8988T (cell line): ENCODE measurements around the gene RBM46.

ENCODE experiments used
- DNase-seq: peaks from one replicate; pipeline ENCODE4 v3.0.0; 2011

The RBM46 gene

GRCh38 chr4:154781126-154781982 is at the start of gene RBM46:
TSS of gene RBM46 (plus strand) at chr4:154781272. CDS start at chr4:154796753, 15,481 bp downstream.
- no peak for DNase-seq

DNA sequence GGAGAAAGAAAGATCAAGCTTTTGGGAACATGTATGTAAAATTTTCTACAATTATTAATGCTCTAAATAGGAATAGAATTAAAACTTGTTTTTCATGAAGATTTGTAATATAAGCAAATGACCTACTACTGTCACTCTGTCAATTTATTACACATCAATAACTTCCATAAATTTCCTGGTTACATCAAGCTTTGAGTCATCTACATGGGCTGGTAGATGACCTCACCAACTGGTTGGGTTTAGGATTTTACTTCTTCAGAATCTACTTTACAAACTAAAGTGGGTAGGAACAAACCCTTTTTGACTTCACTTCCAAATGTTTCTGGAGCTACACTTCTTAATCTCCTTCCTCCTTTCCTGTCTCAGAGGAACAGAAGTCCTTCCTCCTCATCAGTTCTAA is 49.3 kb upstream of the RBM46 start:
- no peak for DNase-seq

DNA sequence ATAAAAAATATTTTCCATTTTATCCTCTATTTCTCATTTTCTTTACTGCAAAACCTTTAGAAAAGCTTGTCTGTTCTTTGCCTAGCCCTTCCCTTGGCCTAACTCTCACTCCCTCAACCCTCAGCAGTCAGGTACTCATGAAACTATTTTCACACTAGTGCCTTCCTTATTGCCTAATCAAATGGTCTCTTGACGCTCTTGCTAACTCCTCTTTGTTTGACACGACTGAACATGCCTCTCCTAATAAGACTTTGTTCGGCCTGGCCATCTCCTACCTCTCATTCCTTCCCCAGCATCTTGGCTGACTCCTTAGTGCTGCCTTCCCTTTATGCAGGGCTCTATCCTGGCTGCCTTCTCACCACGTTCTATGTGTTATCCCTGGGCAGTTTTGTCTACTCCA is 48.4 kb upstream of the RBM46 start:
- no peak for DNase-seq

- no peak for DNase-seq
These were observed 44.3 kb upstream of the RBM46 start for GRCh38 chr4:154736770-154737169.

DNA sequence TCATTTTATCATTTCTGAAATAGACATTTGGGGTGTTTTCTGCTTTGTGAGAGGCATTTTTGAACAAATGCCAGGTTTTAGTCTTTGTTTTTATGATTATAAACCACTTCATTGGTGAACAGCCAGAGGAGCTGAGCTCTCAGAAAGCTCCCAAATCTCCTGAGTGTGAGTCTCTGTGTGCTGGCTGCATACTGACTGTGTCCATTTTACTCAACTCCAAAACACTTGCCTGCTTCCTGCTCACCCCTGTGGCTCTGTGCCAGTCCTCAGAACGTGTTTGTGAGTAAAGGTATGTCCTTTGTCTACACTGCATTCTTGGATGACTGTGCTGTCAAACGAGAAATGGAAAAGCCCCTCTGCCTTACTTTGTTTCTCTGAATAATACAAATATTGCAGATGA is 42.6 kb upstream of the RBM46 start:
- no peak for DNase-seq

DNA sequence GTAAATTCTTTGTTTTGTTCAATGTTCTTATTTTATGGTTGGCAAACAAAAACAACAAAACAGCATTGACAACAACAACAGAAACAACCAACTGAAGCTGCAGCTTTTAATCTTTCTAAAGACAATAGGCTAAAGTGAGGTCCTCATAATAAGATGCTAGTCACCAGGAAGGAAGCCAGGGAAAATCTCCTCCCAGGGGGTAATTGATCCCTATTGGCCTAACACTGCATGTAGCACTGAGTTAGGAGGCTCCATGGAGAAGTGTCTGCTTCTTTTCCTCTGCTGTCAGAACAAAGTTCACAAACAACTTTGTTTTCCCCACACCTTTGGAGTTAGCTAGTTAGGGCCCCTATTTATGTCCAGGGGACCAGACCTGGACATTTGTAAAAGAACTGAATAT is 42.0 kb upstream of the RBM46 start:
- DNase-seq, result no peak

DNA sequence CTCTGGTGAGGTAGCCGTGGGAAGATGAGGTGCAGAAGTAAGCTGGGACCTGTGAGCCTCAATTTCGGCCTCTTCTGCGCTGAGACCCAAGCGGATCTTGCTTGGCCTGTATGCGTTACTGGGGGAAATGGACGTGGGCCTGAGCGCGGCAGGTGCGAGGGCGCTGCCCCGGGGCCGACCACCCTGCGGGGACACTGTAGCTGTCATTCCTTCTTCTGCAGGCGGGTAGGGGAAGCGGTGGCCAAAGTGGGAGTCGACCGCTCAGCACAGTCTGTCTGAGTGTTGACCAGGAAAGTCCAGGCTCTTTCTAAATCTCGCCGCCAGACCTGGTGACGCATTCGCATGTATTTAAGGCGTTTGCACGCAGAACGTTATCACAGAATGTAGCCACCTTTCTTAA is 40.6 kb upstream of the RBM46 start:
- DNase-seq, result no peak

- DNase-seq, result no peak
These were observed 39.9 kb upstream of the RBM46 start for GRCh38 chr4:154741131-154741665.

- DNase-seq, result no peak
These were observed 38.9 kb upstream of the RBM46 start for GRCh38 chr4:154741922-154742850.

DNA sequence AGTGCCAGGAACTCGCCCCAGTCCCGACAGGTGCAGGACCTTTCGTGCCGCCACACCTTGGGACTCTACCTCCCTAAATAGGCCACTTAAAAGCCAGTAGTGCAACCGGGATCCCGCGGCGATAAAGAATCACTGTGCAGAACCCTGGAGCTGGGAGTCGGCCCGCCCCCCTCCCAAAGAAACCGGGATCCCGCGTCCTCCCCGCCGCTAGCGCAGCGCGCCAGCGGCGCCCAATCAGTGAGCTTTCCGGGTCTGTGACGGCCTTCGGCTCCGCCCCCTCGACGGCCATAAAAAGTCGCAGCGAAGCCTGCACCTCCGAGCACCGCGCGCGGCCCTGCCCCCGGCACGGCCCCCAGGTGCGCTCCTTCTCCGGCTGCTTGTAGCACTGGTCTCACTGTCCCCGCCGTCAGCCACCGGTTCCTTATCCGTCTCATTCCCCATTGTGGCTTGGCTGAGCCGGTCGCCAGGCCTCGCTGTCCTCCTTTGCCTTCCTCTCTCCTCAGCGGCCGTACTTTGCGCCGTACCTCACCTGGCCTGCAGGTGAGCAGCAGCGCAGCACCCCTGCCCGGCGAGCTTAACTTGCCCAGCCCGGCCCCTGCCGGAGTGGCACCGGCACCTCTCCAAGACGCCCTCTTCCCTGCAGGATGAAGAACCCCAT is 37.3 kb upstream of the RBM46 start, which contains the start of gene LRAT:
Gene LRAT, plus strand, starts transcription at position 318 of the 658 bp plus-strand sequence. Its CDS starts 327 bp downstream, at position 645.
- DNase-seq, result peak; percentile 87

- DNase-seq, result no peak
These were observed 36.6 kb upstream of the RBM46 start for GRCh38 chr4:154744341-154744926.

DNA sequence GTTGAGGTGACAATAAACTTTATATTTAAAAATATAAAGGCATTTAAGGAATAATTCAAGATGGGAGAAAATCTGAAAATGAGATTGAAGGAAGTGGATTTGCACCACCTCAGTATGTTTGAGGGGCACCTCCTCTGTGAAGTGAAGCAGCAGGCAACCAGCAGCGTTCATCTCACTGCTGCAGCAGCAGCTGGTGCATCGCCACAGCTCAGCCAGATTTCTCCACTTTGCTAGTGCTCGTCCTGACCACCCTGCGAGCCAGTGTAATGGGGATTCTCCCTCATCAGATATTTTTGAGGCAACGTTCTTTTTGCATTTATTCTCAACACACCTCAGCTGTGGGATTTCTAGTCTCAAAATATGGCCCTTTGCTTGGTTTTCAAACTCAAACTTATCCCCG is 23.4 kb upstream of the RBM46 start:
- DNase-seq, result no peak

- DNase-seq, result no peak
These were observed 20.2 kb upstream of the RBM46 start for GRCh38 chr4:154760895-154761294.

DNA sequence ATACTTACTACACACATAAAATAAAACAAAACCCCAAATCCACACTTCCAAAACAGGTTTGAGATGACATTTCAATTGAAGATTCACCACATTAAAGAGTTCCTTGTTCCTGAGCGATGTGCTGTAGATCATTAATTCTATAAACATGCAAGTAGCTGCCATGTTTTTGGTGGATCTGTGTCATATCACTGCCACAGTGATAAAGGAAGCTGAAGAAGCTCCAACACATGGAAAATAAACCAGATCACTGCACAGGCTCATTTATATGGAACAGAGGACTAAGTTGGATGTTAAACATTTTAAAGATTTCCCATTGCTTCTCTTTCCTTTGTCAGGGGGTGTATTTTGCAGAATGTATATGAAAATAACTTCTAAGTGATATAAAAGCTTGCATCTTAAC is 2.8 kb upstream of the RBM46 start:
- no peak for DNase-seq

DNA sequence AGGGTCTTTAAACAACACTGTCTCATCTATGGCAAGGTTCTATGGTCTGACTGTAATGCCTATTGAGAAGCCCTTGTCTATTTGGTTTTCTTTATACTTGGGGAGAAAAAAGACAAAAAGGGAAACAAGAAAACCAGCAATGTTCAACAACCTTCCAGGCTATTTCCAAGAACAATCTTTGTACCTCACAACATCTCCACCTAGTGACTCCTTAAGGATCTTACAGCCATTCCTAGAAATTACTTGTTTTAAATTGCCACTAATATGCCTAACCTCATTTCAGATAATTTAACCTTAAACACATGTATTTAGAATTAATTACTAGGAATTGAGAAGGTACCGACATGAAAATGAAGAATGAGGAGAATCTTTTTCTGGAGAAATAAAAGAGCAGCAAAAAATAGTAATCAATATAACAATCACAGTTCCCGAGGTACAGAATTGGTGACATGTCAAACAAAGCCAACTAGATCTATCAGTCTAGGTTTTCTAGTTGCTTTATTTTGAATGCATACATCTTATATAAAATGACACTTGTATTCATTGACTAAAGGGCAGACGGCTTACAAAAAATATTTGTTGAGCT is 1.6 kb upstream of the RBM46 start:
- DNase-seq, result no peak

DNA sequence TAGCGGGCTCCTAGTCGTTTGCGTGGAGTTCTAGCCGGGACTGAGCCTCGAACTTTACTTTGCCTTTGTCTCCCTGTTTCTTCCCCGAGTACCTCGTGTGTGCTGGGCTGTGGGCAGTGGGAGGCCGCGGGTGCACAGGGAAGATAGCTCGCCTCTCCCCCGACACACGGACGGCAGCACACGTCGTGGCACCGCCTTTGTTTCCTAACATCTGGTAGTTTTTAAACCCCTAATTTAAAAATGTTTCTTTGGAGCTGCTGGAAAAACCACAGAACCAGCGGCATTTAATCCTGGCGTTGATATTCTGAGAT is 866 bp downstream of the RBM46 start:
- no peak for DNase-seq

DNA sequence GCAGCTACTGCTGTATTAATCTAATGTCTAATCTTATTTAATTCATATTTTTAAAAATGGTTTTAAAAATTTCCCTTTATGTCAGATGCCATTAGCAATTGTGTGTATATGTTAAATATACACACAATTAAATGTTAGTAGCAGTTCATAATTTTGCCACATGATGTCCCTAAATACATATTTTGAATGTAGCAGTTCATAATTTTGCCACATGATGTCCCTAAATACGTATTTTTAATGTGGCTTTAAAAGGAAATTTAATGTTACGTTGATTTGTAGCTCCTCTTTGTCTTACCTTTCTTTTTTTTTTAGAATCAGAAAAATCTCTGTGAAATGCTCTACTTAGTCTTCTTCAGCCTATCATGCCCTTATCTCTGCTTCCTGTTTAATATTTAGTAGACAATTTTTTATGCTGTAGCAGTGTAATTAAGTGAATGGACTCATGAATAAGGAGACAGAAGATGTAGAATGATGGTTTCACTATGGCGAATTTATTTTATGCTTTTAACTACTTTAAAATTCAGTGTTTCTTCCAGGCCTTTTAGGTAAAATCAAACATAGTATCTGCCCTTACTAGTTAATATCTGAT is 26.1 kb downstream of the RBM46 start:
- DNase-seq, result no peak

- DNase-seq, result no peak
These were observed 37.2 kb downstream of the RBM46 start for GRCh38 chr4:154818230-154818629.

- no peak for DNase-seq
These were observed 41.7 kb downstream of the RBM46 start for GRCh38 chr4:154822775-154823174.

DNA sequence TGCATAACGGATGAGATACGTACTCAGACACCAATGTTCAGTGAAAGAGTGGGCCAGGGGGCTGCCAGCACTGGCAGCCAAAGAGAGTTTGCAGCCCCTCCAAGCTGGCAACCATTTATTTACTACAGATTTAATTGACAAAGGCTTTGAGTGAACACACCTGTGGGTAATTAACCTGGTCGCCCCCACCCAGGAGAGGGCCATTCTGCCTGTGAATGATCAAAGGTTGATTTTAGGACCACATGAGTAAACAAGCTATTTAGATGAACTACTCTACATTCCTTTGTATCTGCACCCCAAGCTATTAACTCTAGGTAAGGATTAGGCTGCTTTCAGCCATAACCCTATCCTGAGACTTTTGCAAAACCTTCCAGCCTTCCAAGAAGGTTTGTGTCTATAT is 55.0 kb downstream of the RBM46 start:
- no peak for DNase-seq

DNA sequence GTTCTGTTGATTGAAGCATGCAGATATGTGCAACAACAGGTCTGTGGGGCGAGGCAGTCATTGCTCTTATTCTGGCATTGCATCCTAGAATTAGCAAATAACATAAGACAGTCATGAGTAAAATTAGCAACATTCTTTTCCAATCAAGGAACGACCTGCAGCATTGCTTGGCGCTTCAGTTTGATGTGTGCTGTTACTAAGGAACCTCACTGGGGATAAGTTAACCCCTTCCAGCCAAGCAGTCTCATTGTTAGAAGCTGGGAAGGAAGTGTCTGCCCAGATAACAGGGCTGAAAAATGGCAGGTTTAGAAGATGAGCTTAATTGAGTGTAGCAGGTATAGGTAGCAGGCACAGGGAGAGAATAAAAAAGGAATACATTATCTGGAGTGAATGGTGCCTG is 55.4 kb downstream of the RBM46 start:
- DNase-seq, result no peak

DNA sequence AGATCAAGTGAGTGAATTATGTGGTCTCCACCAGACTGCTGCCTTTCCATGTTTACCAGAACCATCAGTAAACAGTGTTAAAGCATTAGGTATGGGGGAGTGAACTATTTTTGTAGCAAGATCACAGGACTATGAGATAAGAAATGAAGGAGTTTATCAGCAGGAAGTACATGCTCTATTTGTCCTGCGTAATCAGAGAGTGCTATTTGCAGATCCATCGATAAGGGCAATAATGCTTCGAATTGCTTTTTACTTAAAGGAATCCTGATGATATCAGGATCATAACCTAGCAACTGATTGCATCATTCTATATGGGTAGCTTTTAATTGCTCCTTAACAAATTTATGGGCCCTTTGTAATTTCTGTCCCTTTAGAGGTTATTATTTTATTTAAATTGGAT is 57.1 kb downstream of the RBM46 start:
- DNase-seq, result no peak
